T47D (cell line): ENCODE measurements around the gene CRACDL.
"Not testable (repeated sequence)": the region's sequence is repeated elsewhere in the genome, so short reads cannot be mapped to it uniquely, and the experiment has no call there.

ENCODE experiments used
- DNase-seq, 2 experiments: peaks; one replicate each; pipeline versions ENCODE4 v3.0.0 to v3.0.0-alpha.2; 2011 to 2012; ENCODE audit warnings: low read depth in 1 of 2, low spot score in 1 of 2
- JUND ChIP-seq: IDR thresholded peaks from 2 replicates; pipeline ENCODE4 v1.6.1; 2012; ENCODE audit warnings: low read depth
- in situ Hi-C: cut with HindIII; loops from 2 replicates; pipeline ENCODE4 v1.10.0; 2016; ENCODE audit warnings: low sequenced_read_pairs, low pct_unique_long_range_greater_than_20kb

The CRACDL gene

GRCh38 chr2:98880266-98881152 lies 55.5 kb downstream of the CRACDL start:
- DNase-seq, result no peak
- no peak for TF ChIP-seq JUND
- in situ Hi-C loops, result no loop called here

GRCh38 chr2:98877658-98878057 lies 58.4 kb downstream of the CRACDL start:
- DNase-seq, in situ Hi-C loops: not testable (repeated sequence)

DNA sequence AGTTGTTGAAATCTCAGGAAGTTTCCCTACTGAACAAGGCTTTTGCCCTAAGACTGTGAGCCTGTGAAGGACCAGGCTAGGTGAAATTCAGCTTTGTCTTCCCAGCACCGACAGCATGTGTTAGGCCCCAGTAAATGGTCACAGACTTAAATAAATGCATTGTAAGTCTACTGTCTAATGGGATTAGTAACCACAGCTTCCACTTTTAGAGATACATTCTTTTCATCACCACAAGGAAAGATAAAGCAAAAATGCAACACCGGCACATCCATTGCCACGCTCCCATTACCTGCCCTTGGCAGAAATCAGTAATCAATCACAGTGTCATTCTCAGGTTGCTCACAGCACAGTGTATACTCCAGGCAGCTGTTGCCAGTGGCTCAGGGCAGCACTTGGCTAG lies 59.3 kb downstream of the CRACDL start:
- in situ Hi-C loops, result no loop called here
- no peak for DNase-seq
- no peak for TF ChIP-seq JUND

DNA sequence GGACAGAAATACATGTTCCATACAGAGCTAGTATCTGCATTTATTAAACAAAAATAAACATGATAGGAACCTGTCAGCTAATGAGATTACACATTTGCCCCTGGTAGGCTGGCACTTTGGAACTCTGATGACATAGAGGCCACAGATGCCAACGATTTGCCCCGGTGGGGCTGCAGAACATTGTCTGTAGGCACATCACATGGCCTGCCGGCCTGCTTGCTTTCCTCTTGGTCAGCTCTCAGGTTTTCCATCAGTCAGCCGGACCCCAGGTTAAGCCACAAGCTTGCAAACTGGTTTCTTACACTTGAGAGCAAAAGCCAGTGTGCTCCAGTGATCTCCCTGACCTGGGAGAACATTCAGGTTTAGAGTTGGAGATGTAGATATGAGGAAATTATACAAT lies 60.3 kb downstream of the CRACDL start:
- no peak for TF ChIP-seq JUND
- in situ Hi-C loops, result no loop called here
- DNase-seq, result no peak

GRCh38 chr2:98875081-98875728 lies 60.8 kb downstream of the CRACDL start:
- DNase-seq, result no peak
- no peak for TF ChIP-seq JUND
- in situ Hi-C loops, result no loop called here

GRCh38 chr2:98874186-98874689 lies 61.8 kb downstream of the CRACDL start:
- in situ Hi-C loops, result no loop called here
- DNase-seq, result no peak
- no peak for TF ChIP-seq JUND

GRCh38 chr2:98872526-98872925 lies 63.5 kb downstream of the CRACDL start:
- in situ Hi-C loops, result no loop called here
- TF ChIP-seq JUND, result no peak
- DNase-seq, result no peak

GRCh38 chr2:98871506-98871905 lies 64.5 kb downstream of the CRACDL start:
- TF ChIP-seq JUND, result no peak
- no peak for DNase-seq
- in situ Hi-C loops, result no loop called here

- DNase-seq, result no peak
- TF ChIP-seq JUND, result no peak
- in situ Hi-C loops, result no loop called here
Measured at GRCh38 chr2:98870516-98871158, 65.4 kb downstream of the CRACDL start.

DNA sequence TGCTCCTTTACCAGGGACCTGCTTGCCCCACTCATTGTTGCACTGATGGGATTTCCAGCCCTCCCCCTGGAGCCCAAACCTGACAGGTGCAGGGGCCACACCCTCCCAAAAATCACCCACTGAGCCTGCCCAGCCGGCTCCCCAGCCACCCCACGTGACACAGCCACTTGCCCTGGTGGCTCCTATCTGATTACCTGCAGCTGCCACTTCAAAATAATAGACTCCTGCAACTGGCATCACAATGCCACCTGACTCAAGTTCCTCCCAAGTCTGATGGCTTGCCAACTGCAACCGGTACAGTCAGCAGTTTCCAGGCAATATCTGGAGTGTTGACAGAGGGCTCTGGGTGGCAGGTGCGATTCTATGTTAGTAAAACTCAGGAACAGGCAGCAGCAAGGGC lies 66.2 kb downstream of the CRACDL start:
- in situ Hi-C loops, result no loop called here
- DNase-seq, result peak; percentile 66 to 95
- peak; percentile 46; the same call in 1 of the 2 replicates for TF ChIP-seq JUND

DNA sequence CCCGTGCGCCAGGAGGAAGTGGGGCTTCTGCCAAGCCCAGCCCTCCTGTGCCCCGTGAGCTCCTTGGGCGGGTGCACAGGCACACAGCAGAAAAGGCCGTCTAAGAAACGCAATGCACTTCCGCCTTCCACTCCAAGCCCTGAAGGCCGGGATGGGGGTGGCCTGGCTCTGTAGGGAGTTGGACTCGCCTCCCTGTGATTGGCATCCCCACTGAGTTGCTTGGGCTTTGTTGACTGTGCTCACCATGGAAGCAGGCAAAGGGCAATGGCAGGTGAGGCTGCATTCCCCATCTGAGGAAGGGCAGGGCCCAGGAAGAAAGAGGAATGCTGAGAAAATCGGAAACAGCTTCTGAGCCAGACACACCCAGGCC lies 66.8 kb downstream of the CRACDL start:
- peak; percentile 55 to 96 for DNase-seq
- in situ Hi-C loops, result no loop called here
- no peak for TF ChIP-seq JUND

DNA sequence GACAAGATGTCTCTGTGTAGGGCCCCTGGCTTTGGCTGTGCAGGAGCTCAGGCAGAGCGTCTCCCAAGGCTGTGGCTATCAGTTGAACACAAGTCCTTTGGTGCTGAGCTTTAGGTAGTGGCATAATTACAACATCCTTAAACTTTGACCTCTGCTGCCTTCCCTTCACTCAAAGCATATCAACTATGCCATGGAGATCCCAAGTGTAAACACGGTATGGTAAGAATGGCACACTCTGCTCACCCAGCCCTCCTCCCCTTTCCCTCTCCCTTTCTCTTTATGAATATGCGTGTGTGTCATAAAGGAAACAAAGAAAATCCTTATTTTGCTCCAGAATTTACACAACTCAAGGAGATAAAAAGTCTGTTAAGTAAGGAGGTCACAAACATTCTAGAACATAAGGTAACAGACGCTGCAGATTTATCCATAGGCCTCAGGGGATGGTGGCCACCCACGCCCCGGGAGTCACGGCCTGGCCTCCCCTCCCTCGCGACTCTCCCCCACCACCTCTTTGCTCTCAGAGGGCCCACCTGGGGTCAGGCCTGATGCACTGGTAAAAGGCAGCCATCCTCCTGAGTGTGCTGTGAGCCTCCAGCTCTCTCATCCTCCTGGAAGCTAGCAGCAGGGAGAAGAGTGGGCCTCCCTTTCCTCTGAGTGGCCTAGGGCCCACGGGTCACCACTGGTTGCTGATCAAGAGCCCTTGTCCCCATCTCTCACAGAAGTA lies 67.3 kb downstream of the CRACDL start:
- no peak for DNase-seq
- in situ Hi-C loops, result no loop called here
- no peak for TF ChIP-seq JUND
